Dermis blood vessel endothelial cell (primary cell): ENCODE results near the gene MERTK. TPM values are rescaled to one million over a fixed set of nuclear protein-coding genes. Genes with fewer than 3 reads are reported as not detected.
"Not testable (repeated sequence)": the region's sequence is repeated elsewhere in the genome, so short reads cannot be mapped to it uniquely, and the experiment has no call there.

Source experiments
- DNase-seq: peaks from one replicate; pipeline ENCODE4 v3.0.0; 2010
- total RNA-seq: library from RNA; depleted of rRNA; stranded (reverse); fragments of >200 nt; gene quantifications from 2 replicates; pipeline ENCODE4 v1.2.3, GENCODE V29; 2014

Gene MERTK
- total RNA-seq, 1 donor from 2014 or later: 25.0 TPM

DNA sequence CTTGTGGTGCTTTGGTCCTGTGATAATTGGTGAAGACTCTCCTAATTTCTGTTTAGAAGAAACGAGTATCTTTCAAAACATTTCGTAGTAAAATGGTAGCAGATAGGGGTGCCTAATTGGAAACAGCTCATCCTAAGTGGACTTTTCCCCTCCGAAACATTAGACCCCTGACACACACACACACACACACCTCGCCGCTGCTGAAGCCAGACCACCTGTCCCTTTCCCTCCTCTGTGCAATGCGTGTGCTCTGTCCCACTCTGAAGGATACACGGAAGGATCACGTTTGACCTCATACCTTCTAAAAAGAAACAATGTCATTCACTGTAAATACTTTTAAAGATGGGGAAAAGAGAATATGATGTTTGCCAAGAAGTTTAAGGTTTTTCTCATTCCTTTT lies 120.4 kb downstream of the MERTK start:
- DNase-seq: no peak

DNA sequence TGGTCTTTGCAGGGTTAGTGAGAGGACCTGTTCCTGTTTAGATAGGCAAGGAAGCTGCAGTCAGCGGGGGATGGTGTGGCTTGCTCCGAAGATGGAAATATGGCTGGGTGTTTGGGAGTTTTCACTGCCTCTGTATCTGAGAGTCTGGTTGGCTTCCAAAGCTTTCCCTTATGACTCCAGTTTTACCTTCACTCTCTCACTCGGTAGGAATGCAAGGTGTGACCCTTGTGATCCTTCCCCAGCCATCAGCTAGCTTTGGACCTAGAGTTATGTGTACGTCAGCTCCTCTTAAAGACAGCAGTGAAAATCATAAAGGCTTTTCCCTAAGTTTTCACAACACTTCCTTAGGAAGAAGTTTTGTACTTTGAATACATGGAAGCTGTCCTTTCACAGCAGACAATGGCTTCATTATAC lies 121.2 kb downstream of the MERTK start:
- DNase-seq: peak; percentile 34

DNA sequence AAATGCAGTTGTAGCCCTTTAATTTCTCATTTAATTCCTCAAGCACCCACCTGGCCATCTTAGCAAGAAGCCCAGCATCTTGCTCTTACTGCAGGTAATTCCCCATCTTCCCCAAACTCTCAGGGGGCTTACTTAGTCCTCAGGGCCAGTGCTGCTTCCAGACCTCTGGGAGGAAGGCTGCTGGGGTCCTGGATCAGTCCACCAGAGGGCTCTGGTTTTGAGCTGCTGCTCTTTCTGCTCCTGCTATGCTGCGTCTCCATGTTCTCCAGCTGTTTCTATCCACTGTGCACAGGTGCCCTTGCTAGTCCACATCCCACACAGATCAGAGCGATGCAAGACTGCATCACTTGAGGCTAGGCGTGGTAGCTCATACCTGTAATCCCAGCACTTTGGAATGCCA lies 122.2 kb downstream of the MERTK start:
- peak; percentile 22 for DNase-seq

DNA sequence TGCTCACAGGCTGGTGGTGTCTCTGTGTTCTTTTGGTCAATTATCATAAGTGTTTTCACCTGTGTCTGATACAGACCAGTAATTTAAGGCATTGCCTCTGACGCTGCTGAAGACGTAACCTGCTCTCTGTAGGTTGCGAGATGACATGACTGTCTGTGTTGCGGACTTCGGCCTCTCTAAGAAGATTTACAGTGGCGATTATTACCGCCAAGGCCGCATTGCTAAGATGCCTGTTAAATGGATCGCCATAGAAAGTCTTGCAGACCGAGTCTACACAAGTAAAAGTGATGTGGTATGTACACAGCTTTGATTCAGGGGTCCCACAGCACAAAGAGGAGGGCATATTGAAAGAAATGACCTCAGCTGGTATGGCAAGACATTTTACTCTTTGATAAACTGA lies 122.9 kb downstream of the MERTK start:
- DNase-seq: no peak

DNA sequence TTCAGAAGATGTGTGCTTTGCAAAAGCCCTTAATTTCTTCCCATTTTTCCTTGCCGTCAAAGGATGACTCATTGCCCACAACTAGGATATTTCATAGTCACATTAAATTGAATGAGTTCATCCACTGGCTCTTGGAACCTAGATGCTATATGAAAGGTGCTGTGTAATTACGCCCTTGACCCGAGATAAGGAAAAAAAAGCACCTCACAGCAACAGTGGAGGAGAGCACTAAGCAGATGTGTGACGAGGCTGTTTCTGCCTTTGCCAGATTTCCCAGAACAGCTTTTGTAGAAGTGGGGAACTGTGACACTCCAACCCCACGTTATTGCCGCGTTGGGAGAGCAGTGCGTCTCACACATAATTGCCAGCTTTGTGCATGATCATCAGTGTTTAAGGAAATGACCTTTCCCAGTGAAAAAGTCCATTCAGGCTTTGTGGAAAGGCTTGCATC lies 123.4 kb downstream of the MERTK start:
- peak; percentile 62 for DNase-seq

DNA sequence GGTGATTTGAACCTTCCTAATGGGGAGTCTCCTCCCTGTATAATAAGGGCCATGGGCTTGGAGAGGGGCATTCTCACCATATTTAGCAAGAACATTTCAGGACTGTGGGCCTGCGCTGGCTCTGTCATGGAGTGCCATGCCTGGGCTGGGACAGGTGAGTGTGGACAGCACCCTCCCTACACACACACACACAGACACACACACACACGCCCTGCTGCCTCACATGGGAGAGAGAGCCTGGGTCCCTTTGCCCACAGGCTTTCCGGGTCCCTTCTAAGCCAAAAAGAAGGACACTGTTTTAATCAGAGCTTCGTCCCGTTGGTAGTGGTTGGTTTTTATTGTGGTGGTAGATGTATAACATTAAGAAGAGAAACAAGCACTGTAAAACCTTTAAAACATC lies 125.3 kb downstream of the MERTK start:
- DNase-seq: no peak

DNA sequence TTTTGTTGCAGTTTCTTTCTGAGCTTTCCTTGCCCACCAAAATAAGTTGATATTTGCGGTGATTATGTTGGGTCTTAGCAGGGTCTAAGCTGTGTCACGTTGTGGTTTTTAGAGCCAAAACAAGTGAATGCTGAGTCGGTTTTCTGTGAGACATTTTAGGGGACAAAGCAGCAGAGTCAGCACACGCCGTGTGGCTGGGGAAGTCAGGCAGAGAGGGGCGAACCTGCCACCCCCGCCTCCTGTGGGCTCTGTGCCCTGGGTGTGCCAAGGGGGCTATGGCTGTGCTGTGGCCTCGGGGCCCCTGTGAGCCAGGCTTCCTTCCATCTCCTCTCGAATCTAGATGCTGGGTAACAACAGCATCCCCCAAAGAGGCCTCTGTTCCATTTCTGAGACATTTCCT lies 125.8 kb downstream of the MERTK start:
- DNase-seq: no peak

DNA sequence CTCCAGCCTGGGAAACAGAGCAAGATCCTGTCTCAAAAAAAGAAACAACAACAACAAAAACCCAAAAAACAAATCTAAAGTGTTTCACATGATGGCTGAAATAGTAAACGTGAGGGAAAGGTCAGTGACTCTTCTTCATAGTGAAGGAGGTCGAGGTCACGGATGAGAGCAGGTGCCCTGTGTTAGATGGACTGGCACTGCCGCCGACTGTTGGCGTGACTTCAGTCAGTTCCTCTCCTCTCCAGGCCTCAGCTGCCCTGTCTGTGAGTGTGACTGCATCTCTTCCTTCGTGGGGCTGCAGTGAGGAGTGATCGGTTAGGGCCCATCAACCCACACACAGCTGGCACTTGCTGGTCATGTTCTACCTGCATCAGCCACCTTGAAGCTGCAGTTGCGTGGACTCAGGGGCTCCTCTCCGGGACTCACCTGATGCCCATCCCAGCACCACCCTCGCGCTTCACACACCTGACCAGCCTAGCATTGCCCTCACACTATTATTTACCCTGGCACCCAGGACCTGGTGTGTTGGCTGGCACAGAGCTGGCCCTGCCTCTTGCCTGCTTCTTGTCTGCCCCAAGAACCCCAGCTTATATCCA lies 126.6 kb downstream of the MERTK start:
- DNase-seq: no peak

DNA sequence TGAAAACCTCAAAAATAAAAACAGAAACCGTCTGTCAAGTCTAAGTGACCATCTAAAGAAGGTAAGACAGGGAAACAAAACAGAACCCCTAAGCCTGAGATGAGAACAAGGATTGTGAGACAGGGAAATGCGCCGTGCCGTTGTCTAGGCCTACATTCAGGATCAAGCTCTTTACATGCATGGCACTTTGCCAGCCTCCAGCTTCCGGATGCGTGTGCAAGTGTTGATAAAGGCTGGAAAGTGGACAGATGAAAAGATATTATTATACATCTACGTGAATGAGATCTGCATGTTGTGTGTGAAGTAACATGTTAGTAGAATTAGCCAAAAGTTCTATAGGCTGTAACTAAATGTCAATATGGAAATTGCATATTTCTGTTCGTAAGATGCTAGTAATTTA lies 128.1 kb downstream of the MERTK start:
- DNase-seq: peak; percentile 97

DNA sequence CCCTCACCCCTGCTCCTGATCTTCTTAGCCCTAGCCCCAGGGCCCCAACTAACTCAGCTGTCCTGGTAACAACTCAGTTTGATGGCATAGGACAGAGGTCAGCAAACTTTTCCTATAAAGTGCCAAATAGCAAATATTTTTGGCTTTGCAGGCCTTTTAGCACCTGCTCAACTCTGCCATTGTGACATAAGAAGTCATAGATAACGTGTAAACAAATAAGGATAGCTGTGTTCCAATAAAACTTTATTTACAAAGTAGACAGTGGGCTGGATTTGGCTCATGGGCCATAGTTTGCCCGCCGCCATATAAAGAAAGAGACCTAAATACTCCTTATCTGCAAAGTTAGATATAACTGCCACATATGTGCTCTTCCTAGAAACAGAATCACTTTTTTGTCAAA lies 129.4 kb downstream of the MERTK start:
- DNase-seq: no peak

DNA sequence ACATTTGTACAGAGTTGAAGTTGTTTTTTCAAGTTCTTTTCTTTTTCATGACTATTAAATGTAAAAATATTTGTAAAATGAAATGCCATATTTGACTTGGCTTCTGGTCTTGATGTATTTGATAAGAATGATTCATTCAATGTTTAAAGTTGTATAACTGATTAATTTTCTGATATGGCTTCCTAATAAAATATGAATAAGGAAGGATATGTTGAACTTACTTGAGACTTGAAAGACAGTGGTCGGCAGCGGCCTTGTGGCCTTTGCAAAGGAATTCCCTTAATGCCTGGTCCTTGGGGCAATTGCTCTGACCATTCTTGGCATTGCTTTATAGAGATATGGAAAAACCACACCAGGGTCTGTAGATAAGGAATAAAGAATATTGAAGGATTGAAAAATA lies 130.8 kb downstream of the MERTK start:
- DNase-seq: no peak

DNA sequence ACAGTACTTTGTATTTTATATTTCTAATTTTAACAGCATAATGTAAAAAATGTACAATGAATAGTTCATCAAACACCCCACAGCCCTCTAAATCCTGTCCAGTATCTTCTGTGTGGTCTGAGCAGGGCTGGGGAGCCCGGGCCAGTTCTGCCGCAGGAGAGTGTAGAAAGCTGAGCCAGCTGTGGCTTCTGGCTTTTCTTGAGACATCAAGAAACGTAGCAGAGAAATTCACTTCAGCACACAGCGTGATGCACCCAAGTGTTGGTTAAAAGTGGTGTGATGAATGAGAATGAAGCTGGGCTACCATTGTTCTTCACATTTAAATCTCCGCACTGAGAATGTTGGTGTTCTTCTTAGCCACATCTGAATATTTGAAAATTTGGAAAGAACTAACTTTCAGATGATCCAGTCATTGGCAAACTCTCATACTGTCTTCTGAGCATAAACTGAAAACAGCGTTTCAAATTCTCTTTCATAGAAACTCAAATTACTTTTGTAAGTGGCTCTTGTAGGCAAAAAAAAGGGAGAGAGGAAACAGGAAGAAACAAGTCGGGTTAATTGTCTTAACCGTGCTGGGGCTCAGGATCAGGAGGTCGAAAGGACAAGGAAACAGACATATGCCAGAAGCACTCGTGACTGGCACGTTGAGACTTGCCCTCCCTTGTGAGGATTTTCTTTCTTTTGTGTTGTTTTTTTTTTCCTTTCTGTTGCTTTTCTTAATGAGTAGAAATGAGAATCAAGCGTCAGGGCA lies 133.2 kb downstream of the MERTK start:
- peak; percentile 78 for DNase-seq

DNA sequence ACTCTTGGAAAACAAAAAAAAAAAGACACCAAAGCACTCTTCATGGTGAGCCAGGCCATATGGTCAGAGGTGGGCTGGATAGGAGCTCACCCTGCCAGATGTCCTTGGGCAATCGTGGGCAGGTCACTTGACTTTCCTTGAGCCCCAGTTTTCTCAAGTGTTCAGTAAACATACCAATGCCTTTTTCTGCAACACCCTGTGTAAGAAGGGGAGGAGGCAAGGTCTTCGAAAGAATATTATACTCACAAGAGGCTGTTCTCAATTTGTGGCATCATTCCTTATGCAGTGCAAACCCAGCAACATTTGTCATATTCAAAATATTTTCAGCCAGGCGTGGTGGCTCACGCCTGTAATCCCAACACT lies 133.8 kb downstream of the MERTK start:
- no peak for DNase-seq

DNA sequence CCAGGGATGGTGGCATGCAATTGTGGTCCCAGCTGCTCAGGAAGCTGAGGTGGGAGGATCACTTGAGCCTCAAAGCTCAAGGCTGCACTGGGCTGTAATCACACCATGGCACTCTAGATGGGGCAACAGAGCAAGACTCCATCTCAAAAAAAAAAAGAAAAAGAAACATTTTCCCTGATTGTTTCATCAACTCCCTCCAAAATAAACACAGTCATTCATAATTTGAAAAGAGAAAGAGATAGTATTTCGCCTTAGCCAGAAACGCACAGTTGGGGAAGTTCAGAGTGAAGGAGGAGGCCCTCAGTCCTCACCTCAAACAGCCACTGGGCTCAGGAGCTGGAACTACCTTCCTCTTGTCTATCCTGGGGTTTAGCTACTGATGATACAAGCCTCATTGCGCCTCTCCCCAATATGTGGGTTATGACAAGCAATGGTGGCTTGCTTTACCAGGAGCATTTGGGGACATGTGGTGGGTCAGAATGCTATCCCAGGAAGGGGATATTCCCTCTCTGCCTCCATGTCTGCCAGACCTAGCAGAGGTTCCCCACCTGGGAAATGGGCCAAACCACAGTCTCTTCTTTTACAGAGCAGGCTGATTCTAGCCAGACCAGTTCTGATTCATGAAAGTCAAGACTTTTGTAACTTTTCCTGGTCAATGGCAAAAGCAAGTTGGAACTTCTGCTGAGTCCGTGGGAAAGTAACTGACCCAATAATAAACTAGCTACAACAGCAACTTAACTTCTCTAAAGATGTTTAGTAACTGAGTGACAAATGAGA lies 134.5 kb downstream of the MERTK start:
- peak; percentile 68 for DNase-seq

DNA sequence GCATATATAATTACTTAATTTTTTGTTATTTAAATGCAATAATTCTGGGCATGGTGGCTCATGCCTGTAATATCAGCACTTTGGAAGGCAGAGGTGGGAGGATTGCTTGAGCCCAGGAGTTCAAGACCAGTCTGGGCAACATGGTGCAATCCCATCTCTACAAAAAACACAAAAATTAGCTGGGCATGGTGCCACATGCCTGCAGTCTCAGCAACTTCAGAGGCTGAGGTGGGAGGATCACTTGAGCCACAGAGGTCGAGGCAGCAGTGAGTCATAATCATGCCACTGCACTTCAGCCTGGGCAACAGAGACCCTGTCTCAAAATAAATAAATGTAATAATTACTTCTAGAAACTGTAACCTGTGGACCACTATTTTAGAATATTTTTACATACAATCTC lies 135.2 kb downstream of the MERTK start:
- no peak for DNase-seq

DNA sequence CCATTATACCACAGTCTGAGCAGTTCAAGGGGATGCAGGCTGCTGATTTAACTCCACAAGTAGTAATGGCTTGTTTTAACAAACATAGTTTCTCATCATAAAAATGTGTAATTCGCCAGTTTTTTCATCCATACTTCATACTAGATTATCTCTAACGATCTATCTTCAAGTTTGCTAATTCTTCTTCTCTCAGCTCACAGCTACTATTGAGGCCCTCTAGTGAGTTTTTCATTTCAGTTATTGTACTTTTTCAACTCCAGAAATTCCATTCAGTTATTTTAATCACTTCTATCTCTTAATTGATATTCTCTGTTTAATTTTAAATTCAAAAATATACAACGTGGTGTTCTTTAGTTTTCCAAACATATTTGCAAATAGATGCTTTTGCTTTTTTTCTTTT lies 136.5 kb downstream of the MERTK start:
- DNase-seq: no peak

DNA sequence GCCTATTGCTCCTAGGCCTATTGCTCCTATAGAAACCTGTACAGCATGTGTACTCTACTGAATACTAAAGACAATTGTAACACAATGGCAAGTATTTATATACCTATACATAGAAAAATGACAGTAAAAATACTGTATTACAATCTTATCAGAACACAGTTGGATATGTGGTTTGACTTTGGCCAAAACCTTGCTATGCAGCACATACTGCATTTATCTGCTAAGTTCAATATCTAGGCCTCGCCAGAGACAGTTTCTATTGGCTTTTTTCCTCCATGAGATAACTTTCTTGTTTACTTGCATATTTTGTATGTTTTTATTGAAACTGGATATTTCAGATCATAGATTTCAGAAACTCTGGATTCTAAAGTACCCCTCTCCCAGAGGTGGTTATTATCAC lies 137.4 kb downstream of the MERTK start:
- DNase-seq: no peak

DNA sequence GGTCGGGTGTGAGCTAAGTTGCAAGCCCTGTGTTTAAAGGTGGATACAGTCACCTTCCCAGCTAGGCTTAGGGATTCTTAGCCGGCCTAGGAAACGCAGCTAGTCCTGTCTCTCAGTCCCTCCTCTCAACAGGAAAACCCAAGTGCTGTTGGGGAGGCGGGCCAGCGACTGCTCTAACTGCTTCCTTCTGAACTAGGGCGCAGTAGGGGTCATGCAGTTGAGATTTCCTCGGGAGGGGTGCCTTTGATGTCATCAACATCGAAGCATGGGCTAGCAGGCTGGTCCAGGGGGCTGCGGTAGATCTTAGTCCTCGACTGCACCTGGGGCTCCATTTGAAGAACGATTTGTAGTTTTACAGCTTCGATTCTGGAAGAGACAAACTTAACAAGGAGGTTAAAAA lies 141.1 kb downstream of the MERTK start:
- DNase-seq: not testable (repeated sequence)

DNA sequence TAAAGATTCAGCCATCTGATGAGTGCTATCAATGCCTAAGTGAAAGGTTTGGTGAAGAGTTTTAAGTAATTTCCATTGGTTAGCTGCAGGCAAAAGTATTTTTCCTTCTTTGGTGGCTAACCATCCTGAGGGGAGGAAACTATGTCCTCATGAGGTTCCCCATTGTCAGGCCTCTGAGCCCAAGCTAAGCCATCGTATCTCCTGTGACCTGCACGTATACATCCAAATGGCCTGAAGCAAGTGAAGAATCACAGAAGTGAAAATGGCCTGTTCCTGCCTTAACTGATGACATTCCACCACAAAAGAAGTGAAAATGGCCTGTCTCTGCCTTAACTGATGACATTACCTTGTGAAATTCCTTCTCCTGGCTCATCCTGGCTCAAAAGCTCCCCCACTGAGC lies 141.7 kb downstream of the MERTK start:
- DNase-seq: not testable (repeated sequence)

DNA sequence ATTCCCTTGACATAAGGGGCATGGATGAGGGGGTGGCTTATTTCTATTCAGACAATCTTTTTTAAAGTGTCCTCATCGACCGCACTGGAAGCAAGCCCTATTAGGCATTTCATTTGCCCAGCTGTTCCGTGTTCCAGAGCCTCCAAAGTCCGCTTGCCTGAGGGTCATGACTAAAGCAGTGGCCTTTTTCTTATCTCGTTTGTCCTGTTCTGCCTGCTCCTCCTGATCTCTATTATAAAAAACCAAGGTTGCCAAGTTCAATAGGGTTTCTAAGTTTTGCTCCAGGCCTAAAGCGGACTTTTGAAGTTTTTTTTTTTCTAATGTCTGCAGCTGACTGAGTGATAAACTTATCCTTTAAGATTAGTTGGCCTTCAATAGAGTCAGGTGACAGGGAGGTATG lies 143.1 kb downstream of the MERTK start:
- not testable (repeated sequence) for DNase-seq

DNA sequence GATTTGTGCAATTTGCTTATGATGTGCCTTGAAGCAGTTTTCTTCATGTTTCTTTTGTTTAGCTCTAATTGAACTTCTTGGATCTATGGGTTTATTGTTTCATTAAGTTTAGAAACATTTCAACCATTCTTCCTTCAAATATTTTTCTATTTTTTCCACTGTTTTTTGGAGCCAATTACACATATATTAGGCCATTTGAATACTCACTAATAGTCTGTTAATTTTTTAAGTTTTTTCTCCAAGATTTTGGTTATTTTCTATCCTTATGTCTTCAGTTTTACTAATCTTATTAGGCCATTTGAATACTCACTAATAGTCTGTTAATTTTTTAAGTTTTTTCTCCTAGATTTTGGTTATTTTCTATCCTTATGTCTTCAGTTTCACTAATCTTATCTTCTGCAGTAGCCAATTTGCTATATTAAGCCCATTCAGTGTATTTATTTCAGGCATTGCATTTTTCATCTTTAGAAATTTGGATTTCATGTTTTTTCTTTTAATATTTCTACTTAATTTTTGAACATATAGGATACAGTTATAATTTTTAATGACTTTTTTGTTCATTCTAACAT lies 147.1 kb downstream of the MERTK start:
- no peak for DNase-seq

DNA sequence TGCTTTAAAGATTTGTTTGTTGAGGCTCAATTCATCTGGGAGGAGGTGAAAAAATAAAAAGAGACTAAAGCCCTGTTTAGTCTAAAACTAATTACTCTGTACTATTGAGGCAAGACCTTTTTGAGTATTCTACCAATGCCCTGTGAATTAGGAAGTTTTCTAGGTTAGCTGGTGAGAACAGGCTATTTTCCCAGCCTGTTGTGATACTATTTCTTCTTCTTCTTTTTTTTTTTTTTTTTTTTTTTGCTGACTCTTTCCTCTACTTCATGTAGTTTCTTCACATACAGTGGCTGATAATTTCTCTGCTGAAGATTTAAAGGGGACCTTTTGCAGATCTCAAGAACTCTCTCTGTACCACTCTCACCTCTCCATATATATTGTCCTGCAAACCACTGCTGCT lies 147.8 kb downstream of the MERTK start:
- no peak for DNase-seq

DNA sequence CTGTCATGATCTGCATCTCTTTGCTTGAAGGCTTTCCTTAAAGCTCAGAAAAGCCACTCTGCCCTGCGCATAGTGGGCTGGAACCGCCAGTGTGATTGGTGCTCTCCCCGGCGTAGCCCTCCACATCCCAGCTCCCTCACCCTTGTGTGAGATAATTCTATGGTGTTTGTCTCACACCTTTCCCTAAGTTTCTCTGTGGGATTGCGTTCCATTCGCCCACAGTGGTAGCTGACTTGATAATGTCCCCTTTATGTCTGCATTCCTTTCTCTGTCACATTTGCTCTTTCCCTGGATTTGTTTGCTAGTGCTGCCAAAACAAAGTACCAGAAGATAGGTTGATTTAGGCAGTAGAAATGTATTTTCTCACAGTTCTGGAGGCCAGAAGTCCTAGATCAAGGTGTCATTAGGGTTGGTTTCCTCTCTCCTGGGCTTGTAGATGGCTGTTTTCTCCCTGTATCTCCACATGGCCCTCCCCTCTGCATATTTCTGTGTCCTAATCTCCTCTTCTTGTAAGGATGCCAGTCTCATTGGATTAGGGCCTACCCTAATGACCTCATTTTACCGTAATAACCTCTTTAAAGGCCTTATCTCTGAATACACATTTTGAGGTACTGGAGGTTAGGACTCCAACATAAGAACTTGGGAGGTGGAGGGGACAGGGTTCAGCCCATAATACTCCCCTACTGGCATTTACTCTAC lies 149.3 kb downstream of the MERTK start:
- DNase-seq: no peak
